Measurements from ENCODE around the gene PCDH15.

The PCDH15 gene

DNA sequence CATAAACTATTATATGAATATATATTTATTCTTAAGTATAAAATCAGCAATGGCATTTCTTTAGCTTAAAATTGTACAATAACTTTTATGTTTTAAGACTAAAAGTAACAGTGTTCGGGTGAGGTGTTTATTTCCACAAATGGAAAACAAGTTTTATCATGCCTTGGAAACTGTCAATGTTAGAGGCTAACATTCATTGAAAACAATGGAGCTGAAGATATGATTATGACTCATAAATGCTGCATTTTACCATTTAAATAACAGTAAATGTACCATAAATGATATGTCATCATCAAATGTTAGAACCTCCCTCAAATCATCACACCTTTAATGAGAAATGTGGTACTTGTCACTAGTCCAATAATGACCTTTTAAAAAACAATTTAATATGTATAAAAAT lies 897.3 kb downstream of the PCDH15 start:
- Histone ChIP-seq H3K4me2 (ENCODE audit: low read length) (no peak overlapping the region), H3K9ac (ENCODE audit: low read depth, low read length) (no peak overlapping the region), H3K4me3 (ENCODE audit: low read length) (no peak overlapping the region), H3K4me1 (ENCODE audit: control insufficient read depth, insufficient read depth, low read length) (no peaks in the 10 kb centered on the region), H3K9me3 (replicated peaks; ENCODE audit: low read length) (no peaks in the 10 kb centered on the region), H3K36me3 (ENCODE audit: insufficient read depth, low read length) (no peaks in the 10 kb centered on the region), H3K27me3 (ENCODE audit: control insufficient read depth, insufficient read depth, low read length) (no peaks in the 10 kb centered on the region)

DNA sequence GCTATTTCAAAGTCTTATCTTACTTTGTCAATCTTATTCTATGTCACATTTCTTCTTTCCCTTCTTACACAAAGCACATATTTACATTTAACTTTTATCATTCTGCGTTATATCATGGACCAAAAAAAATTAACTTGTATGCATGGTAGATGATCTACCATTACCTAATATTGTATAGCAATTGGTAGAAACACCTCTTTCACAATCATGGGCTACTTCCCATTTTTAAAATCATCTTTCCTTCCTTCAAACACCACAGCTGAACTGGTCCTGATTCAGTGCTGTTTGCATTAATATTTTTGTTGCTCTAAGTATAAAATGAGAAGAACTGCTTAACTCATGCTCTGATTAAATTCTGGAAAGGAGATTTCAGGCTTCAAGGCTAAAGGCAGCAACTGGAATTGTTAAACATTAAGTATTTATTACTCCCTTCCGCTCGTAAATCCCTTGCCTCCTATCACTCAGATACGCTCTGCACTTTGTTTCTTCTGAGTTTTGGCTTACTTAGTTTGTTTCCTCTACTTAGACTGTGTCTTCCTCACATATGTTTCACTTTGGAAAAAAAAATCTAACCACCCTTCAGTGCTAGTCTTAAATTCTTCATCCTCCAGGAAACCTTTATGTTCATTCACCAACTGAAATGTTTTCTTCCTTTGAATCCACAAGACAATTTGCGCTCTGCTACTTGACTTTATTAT lies 901.4 kb downstream of the PCDH15 start:
- H3K27me3 ChIP-seq (ENCODE audit: control insufficient read depth, insufficient read depth, low read length): no peaks in the 10 kb centered on the region
- H3K9me3 ChIP-seq (replicated peaks; ENCODE audit: low read length): no peaks in the 10 kb centered on the region
- H3K4me2 ChIP-seq (ENCODE audit: low read length): no peak overlapping the region
- H3K36me3 ChIP-seq (ENCODE audit: insufficient read depth, low read length): no peaks in the 10 kb centered on the region
- no peak overlapping the region for H3K9ac ChIP-seq (ENCODE audit: low read depth, low read length)
- H3K4me3 ChIP-seq (ENCODE audit: low read length): no peak overlapping the region
- no peaks in the 10 kb centered on the region for H3K4me1 ChIP-seq (ENCODE audit: control insufficient read depth, insufficient read depth, low read length)

DNA sequence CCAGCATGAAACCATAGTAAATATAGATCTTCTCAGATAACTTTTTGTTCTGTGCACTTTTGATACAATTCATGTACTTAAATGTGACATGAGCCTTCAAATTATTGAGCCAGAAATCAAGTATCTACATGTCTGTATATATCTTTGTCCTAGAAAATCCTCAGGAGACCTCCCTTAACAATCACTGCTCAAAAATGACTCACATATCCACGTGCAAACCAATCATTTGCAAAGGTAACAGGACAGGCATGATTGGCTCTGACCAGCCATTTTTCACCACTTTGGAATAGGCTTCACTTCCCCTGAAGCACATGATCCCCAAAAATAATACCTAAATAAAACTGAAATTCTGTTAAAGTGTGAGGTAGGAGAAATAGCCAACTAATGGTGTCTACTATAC lies 902.5 kb downstream of the PCDH15 start:
- Histone ChIP-seq H3K36me3 (ENCODE audit: insufficient read depth, low read length) (no peaks in the 10 kb centered on the region), H3K27me3 (ENCODE audit: control insufficient read depth, insufficient read depth, low read length) (no peaks in the 10 kb centered on the region), H3K4me3 (ENCODE audit: low read length) (no peak overlapping the region), H3K9ac (ENCODE audit: low read depth, low read length) (no peak overlapping the region), H3K9me3 (replicated peaks; ENCODE audit: low read length) (no peaks in the 10 kb centered on the region), H3K4me1 (ENCODE audit: control insufficient read depth, insufficient read depth, low read length) (no peaks in the 10 kb centered on the region), H3K4me2 (ENCODE audit: low read length) (no peak overlapping the region)

DNA sequence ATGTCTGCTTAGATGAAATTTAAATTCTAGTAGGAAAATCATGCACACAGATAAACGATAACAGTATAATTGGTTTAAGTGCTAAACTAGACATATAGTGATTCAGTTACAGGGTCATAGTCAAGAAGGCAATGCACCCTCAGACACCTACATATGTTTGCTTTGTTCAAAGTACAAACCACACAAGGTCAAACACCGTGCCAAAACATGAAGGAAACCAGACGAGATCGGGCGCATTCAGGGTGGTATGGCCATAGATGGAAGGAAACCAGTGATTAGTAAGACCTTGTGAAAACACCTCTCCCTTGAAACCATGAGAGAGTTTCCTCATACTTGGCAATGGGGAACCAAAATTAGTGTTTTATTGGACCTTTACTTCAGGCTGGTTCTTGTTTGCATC lies 906.9 kb downstream of the PCDH15 start:
- H3K4me2 ChIP-seq (ENCODE audit: low read length): no peak overlapping the region
- no peaks in the 10 kb centered on the region for H3K9me3 ChIP-seq (replicated peaks; ENCODE audit: low read length)
- no peaks in the 10 kb centered on the region for H3K27me3 ChIP-seq (ENCODE audit: control insufficient read depth, insufficient read depth, low read length)
- H3K4me3 ChIP-seq (ENCODE audit: low read length): no peak overlapping the region
- H3K4me1 ChIP-seq (ENCODE audit: control insufficient read depth, insufficient read depth, low read length): no peaks in the 10 kb centered on the region
- no peaks in the 10 kb centered on the region for H3K36me3 ChIP-seq (ENCODE audit: insufficient read depth, low read length)
- no peak overlapping the region for H3K9ac ChIP-seq (ENCODE audit: low read depth, low read length)

DNA sequence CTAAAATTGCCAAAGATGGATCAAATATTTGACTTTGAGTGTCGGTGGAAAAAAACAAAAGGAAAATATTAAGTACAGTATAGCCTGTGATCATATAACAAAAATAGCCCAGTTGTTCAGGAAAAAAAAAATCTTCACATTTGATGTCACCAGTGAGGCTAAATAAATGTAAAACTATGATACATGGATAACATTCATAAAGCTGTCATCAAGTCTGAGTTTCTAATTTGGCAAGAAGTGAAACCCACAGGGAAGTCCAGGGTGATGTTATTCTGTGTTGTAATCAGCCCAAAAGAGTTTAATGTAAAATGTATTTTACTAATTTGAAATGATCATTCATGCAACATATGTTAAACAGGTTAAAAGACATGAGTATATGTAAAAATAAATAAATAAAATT lies 908.0 kb downstream of the PCDH15 start:
- H3K9ac ChIP-seq (ENCODE audit: low read depth, low read length): no peak overlapping the region
- H3K27me3 ChIP-seq (ENCODE audit: control insufficient read depth, insufficient read depth, low read length): no peaks in the 10 kb centered on the region
- H3K9me3 ChIP-seq (replicated peaks; ENCODE audit: low read length): no peaks in the 10 kb centered on the region
- no peaks in the 10 kb centered on the region for H3K36me3 ChIP-seq (ENCODE audit: insufficient read depth, low read length)
- no peak overlapping the region for H3K4me3 ChIP-seq (ENCODE audit: low read length)
- no peak overlapping the region for H3K4me2 ChIP-seq (ENCODE audit: low read length)
- no peaks in the 10 kb centered on the region for H3K4me1 ChIP-seq (ENCODE audit: control insufficient read depth, insufficient read depth, low read length)

DNA sequence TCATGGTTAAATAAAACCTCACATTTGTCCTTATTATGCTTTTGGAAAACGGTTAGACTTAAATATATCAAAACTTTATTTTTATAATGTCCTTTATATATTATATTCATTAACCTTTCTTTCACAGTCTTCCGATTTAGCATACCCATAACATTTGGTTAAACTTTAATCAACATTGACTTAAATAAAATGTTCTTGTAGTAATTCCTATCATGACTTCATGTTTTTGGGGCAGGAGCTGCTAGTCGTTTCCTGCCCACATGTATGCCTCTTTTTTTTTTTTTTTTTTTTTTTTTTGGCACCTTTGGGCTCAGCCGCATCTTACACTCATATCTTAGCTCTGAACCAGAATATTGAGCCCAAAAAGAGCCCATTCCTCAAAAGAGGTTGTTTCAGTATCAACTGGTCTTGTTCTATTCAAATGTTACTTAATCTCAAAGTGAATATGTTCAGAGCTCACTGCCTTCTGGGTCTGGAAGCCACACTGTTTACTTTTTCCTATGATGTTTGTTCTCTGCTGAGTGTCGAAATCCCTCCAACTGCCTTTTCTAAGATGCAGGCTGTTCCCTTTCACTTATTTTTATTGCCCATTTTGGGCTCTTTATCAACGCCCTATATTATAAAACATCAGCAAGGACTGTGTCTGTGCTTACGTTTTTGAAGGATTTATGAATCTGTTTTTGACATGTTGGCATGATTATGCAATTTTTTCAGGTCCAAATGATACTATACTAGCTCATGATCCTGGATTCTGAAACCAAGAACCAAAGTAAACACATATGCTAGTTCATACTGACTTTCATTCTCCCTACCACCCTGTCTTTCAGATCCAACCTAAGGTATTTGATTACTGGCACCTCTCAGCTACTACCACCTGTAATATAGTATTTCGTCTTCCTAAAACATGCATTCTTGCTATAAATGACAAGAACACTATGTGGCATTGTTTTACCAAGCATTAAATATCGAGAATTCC lies 914.4 kb downstream of the PCDH15 start:
- Histone ChIP-seq H3K4me2 (ENCODE audit: low read length) (no peak overlapping the region), H3K4me3 (ENCODE audit: low read length) (no peak overlapping the region), H3K9me3 (replicated peaks; ENCODE audit: low read length) (no peaks in the 10 kb centered on the region)

DNA sequence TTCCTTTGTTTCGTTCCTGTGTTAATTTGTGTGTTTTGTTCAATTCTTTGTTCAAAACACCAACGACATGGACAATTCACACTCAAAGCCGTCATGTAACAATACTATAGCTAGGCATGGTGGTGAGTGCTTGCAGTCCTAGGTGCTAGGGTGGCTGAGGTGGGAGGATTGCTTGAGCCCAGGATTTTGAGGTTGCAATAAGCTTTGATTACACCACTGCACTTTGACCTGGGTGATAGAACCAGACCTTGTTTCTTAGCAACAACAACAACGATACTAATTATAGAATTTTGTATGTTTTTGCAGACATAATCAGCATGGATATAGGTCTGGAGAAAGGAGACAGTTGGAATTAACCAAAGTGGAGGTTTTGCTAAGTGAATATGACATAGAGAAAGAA lies 936.2 kb downstream of the PCDH15 start:
- no peak overlapping the region for H3K9ac ChIP-seq (ENCODE audit: low read depth, low read length)
- H3K27me3 ChIP-seq (ENCODE audit: control insufficient read depth, insufficient read depth, low read length): no peaks in the 10 kb centered on the region

More for the DNA sequence above, 914.4 kb downstream of the PCDH15 start:
- no peaks in the 10 kb centered on the region for H3K27me3 ChIP-seq (ENCODE audit: control insufficient read depth, insufficient read depth, low read length)
- H3K4me1 ChIP-seq (ENCODE audit: control insufficient read depth, insufficient read depth, low read length): no peaks in the 10 kb centered on the region
- H3K9ac ChIP-seq (ENCODE audit: low read depth, low read length): no peak overlapping the region
- H3K36me3 ChIP-seq (ENCODE audit: insufficient read depth, low read length): no peaks in the 10 kb centered on the region

DNA sequence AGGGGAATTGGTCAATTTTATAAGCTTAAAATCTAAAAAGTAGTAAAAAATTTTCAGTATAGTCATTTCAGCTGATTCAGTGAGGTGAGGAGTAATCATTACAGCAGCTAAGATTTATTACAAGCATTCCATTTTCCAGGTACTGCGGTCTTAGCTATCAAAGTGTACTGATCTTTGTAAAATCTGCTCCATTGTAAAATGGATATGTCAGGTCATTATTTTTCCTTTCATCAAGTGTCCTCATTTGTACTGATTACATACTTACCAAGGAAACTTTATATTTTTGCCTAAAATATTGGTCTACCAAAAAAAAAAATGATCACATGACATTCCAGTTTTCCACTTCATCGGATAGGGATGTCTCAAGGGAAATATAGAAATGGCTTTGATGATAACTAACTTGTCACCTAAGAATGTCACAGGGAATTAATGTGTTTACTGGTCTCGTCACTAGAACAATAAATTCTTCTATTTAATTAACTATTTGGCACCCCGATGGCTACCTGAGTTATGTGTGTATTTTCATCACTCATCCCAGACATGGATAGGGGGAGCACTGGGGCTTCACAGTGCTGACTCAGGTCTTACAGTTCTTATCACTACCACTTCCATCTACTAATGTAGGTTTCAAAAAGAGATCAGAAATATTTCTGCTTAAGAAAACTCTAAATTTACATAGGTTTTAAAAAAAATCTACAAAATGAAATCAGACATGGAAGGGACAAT lies 948.4 kb downstream of the PCDH15 start:
- Histone ChIP-seq H3K27me3 (ENCODE audit: control insufficient read depth, insufficient read depth, low read length) (no peaks in the 10 kb centered on the region), H3K4me2 (ENCODE audit: low read length) (no peak overlapping the region), H3K4me3 (ENCODE audit: low read length) (no peak overlapping the region), H3K9me3 (replicated peaks; ENCODE audit: low read length) (no peaks in the 10 kb centered on the region), H3K9ac (ENCODE audit: low read depth, low read length) (no peak overlapping the region), H3K4me1 (ENCODE audit: control insufficient read depth, insufficient read depth, low read length) (no peaks in the 10 kb centered on the region), H3K36me3 (ENCODE audit: insufficient read depth, low read length) (no peaks in the 10 kb centered on the region)

More for the DNA sequence above, 936.2 kb downstream of the PCDH15 start:
- Histone ChIP-seq H3K36me3 (ENCODE audit: insufficient read depth, low read length) (no peaks in the 10 kb centered on the region), H3K4me1 (ENCODE audit: control insufficient read depth, insufficient read depth, low read length) (no peaks in the 10 kb centered on the region), H3K4me2 (ENCODE audit: low read length) (no peak overlapping the region), H3K4me3 (ENCODE audit: low read length) (no peak overlapping the region), H3K9me3 (replicated peaks; ENCODE audit: low read length) (peaks cover 3% of the 10 kb centered on the region)

DNA sequence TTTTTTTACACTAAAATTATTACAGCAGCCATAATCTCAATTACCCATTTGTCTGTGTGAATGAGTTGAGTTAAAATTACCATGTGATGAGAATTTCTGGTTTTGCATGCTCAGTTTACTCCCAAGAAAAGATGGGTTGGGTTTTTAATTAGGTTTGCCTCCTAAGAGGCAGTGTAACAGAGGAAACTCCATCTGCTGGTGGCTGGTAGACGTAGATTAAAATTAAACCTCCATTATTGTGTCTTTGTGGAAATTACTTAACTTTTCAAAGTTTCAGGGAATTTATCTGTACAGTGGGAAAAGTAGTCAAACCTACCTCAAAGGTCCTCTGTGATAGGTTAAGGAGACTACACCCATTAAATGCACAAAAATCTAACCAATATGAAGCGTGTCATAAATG lies 954.2 kb downstream of the PCDH15 start:
- Histone ChIP-seq H3K36me3 (ENCODE audit: insufficient read depth, low read length) (no peaks in the 10 kb centered on the region), H3K4me3 (ENCODE audit: low read length) (no peak overlapping the region)

DNA sequence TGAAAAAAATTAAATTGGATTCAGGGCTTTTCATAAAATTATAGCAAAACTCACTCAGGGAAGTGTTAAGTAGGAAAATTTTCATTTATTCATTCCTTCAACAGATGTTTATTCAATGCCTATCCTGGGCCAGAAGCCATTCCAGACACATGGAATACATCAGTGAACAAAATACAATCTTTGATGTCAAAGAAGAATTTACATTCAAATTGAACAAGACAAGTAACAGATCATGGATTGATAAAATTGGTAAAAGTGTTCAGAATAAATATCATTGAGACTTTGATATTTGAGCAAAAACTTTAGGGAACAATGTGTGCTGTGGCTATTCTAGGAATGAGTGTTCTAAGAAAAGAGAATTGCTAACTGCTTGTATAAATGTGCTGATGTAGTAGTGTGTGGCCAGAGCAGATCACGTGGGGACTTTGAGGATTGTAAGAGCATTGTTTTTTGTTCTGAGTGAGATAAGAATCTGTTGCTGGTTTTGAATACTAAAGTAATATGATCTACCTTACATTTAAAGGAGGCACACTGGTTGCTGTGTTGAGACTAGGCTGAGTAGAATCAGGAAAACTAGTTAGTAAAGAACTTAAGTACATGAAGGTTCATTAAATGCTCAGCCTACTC lies 957.2 kb downstream of the PCDH15 start:
- H3K4me1 ChIP-seq (ENCODE audit: control insufficient read depth, insufficient read depth, low read length): no peaks in the 10 kb centered on the region

More for the DNA sequence above, 954.2 kb downstream of the PCDH15 start:
- Histone ChIP-seq H3K9me3 (replicated peaks; ENCODE audit: low read length) (peaks cover 4% of the 10 kb centered on the region), H3K4me2 (ENCODE audit: low read length) (no peak overlapping the region), H3K9ac (ENCODE audit: low read depth, low read length) (no peak overlapping the region), H3K4me1 (ENCODE audit: control insufficient read depth, insufficient read depth, low read length) (no peaks in the 10 kb centered on the region), H3K27me3 (ENCODE audit: control insufficient read depth, insufficient read depth, low read length) (no peaks in the 10 kb centered on the region)

More for the DNA sequence above, 957.2 kb downstream of the PCDH15 start:
- H3K36me3 ChIP-seq (ENCODE audit: insufficient read depth, low read length): no peaks in the 10 kb centered on the region
- no peak overlapping the region for H3K4me2 ChIP-seq (ENCODE audit: low read length)
- H3K27me3 ChIP-seq (ENCODE audit: control insufficient read depth, insufficient read depth, low read length): no peaks in the 10 kb centered on the region
- peaks cover 4% of the 10 kb centered on the region for H3K9me3 ChIP-seq (replicated peaks; ENCODE audit: low read length)
- H3K9ac ChIP-seq (ENCODE audit: low read depth, low read length): no peak overlapping the region
- no peak overlapping the region for H3K4me3 ChIP-seq (ENCODE audit: low read length)

All from skeletal muscle satellite cell (primary cell).